Activated CD4-positive, alpha-beta T cell treated with anti-CD3 and anti-CD28 coated beads, Interleukin-2, Interleukin-6, amounts not matched to agents 100 ng/mL and 50 ng/mL, durations not matched to agents 16 hours and 8 hours (primary cell): ENCODE measurements around the gene BAG3.

Experiments
- DNase-seq: peaks from one replicate; pipeline ENCODE4 v3.0.0-alpha.2; 2020

The BAG3 gene

GRCh38 chr10:119667562-119668328, 16.6 kb downstream of the BAG3 start:
- DNase-seq: no peak

- no peak for DNase-seq
These were observed 17.3 kb downstream of the BAG3 start for GRCh38 chr10:119668461-119668860.

GRCh38 chr10:119669331-119669730, 18.2 kb downstream of the BAG3 start:
- no peak for DNase-seq

GRCh38 chr10:119669975-119670640, 18.9 kb downstream of the BAG3 start:
- DNase-seq: no peak

GRCh38 chr10:119670717-119671116, 19.5 kb downstream of the BAG3 start:
- no peak for DNase-seq

- DNase-seq: no peak
These were observed 20.2 kb downstream of the BAG3 start for GRCh38 chr10:119671381-119671780.

GRCh38 chr10:119672291-119672690, 21.1 kb downstream of the BAG3 start:
- DNase-seq: no peak

- no peak for DNase-seq
These were observed 22.1 kb downstream of the BAG3 start for GRCh38 chr10:119673271-119673670.

- no peak for DNase-seq
These were observed 24.4 kb downstream of the BAG3 start for GRCh38 chr10:119675483-119676170.

- DNase-seq: no peak
These were observed 25.9 kb downstream of the BAG3 start for GRCh38 chr10:119677126-119677525.

- DNase-seq: no peak
These were observed 26.9 kb downstream of the BAG3 start for GRCh38 chr10:119677904-119678755.

GRCh38 chr10:119679480-119679829, 28.3 kb downstream of the BAG3 start:
- no peak for DNase-seq

- no peak for DNase-seq
These were observed 28.9 kb downstream of the BAG3 start for GRCh38 chr10:119680050-119680449.

- DNase-seq: no peak
These were observed 29.5 kb downstream of the BAG3 start for GRCh38 chr10:119680650-119681081.

- DNase-seq: peak; percentile 87
These were observed 35.4 kb downstream of the BAG3 start for GRCh38 chr10:119686465-119687191.

- no peak for DNase-seq
These were observed 36.2 kb downstream of the BAG3 start for GRCh38 chr10:119687192-119688032.

GRCh38 chr10:119688033-119688508, 36.9 kb downstream of the BAG3 start:
- DNase-seq: peak; percentile 19

- DNase-seq: no peak
These were observed 37.9 kb downstream of the BAG3 start for GRCh38 chr10:119689016-119689580.

- no peak for DNase-seq
These were observed 40.5 kb downstream of the BAG3 start for GRCh38 chr10:119691726-119692125.

- DNase-seq: no peak
These were observed 42.2 kb downstream of the BAG3 start for GRCh38 chr10:119693262-119693957.
